HEK293 (cell line): ENCODE measurements around the gene IQCE.

ENCODE experiments used
- ZNF175 ChIP-seq: fragments of 450-650 bp; formaldehyde crosslinking; IDR thresholded peaks from 2 replicates; pipeline ENCODE4 v1.5.1; 2016; ENCODE audit warnings: missing biosample characterization, missing genetic modification characterization
- ZNF184 ChIP-seq: fragments of 450-650 bp; IDR thresholded peaks from 2 replicates; pipeline ENCODE4 v1.5.1; 2018; ENCODE audit warnings: missing biosample characterization, mild to moderate bottlenecking, missing genetic modification characterization
- ZNF629 ChIP-seq: fragments of 450-650 bp; formaldehyde crosslinking; IDR thresholded peaks from 2 replicates; pipeline ENCODE4 v1.5.1; 2017; ENCODE audit warnings: missing biosample characterization, missing genetic modification characterization
- ZNF777 ChIP-seq: fragments of 450-650 bp; formaldehyde crosslinking; IDR thresholded peaks from 2 replicates; pipeline ENCODE4 v1.5.1; 2017; ENCODE audit warnings: missing biosample characterization, missing genetic modification characterization, borderline replicate concordance
- ZNF785 ChIP-seq: fragments of 450-650 bp; formaldehyde crosslinking; IDR thresholded peaks from 2 replicates; pipeline ENCODE4 v1.5.1; 2016; ENCODE audit warnings: missing biosample characterization, missing genetic modification characterization
- ZNF837 ChIP-seq: fragments of 450-650 bp; formaldehyde crosslinking; IDR thresholded peaks from 2 replicates; pipeline ENCODE4 v1.5.1; 2016; ENCODE audit warnings: missing biosample characterization, missing genetic modification characterization
- TF ChIP-seq, protein P1 (sequence below): fragments of 450-650 bp; formaldehyde crosslinking; IDR thresholded peaks from 2 replicates; pipeline ENCODE4 v1.5.1; 2016; ENCODE audit warnings: missing biosample characterization, missing genetic modification characterization

DNA sequence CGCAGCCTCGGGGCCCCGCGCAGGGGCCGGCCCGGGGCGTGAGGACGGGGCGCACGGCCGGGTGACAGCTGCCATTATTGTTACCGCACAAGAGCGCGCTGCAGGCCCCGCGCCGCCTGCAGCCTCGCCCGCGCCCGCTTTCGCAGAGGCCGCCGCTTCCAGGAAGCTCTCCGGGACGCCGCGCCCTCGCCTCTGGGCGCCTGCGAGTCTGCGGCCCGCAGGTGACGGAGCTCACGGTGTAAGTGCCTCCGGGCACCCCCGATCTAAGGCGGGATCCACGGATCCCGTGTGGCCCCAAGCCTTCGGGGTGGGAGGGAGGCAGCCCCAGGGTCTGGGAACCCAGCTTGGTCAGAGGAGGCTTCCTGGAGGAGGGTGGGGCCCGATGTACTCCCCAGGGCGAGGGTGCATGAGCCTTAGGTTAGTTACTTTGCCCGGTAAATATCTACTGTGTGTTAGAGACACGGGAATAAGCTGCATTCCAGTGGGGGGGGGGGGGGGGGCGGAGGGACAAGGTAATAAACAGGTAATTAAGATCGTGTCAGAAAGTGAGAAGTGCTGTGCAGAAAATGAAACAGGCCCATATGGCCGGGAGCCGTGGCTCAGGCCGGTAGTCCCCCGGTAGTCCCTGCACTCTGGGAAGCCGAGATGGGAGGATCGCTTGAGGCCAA is 638 bp downstream of the IQCE start:
- TF ChIP-seq ZNF175 (tag by site-specific recombination) = no peak
- TF ChIP-seq ZNF777 = no peak
- TF ChIP-seq, protein P1, sequence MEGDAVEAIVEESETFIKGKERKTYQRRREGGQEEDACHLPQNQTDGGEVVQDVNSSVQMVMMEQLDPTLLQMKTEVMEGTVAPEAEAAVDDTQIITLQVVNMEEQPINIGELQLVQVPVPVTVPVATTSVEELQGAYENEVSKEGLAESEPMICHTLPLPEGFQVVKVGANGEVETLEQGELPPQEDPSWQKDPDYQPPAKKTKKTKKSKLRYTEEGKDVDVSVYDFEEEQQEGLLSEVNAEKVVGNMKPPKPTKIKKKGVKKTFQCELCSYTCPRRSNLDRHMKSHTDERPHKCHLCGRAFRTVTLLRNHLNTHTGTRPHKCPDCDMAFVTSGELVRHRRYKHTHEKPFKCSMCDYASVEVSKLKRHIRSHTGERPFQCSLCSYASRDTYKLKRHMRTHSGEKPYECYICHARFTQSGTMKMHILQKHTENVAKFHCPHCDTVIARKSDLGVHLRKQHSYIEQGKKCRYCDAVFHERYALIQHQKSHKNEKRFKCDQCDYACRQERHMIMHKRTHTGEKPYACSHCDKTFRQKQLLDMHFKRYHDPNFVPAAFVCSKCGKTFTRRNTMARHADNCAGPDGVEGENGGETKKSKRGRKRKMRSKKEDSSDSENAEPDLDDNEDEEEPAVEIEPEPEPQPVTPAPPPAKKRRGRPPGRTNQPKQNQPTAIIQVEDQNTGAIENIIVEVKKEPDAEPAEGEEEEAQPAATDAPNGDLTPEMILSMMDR (tag by site-specific recombination) = no peak
- TF ChIP-seq ZNF837 (tag by site-specific recombination) = no peak
- TF ChIP-seq ZNF629 (tag by site-specific recombination) = no peak
- TF ChIP-seq ZNF785 (tag by site-specific recombination) = no peak
- TF ChIP-seq ZNF184 (tag by site-specific recombination) = no peak
